ENCODE results near the gene ENDOU.

ENDOU gene

GRCh38 chr12:47707905-47708543 is 17.3 kb downstream of the ENDOU start:
- DNase-seq (ENCODE audit: low read depth) = no peak
- no peak overlapping the region for H3K4me3 ChIP-seq (ENCODE audit: low read depth, low read length)
- TF ChIP-seq CTCF (conservative IDR thresholded peaks at IDR 0.05; ENCODE audit: low read depth, low read length) = no peak

- no peak for DNase-seq (ENCODE audit: low read depth)
- TF ChIP-seq CTCF (conservative IDR thresholded peaks at IDR 0.05; ENCODE audit: low read depth, low read length) = no peak
- no peak overlapping the region for H3K4me3 ChIP-seq (ENCODE audit: low read depth, low read length)
Observed at GRCh38 chr12:47707355-47707754, 17.9 kb downstream of the ENDOU start.

GRCh38 chr12:47705566-47706425 is 19.5 kb downstream of the ENDOU start, which contains the start of gene RPAP3:
RPAP3 (minus strand) TSS chr12:47706030; CDS start chr12:47702840, 3,190 bp downstream.
- H3K4me3 ChIP-seq (ENCODE audit: low read depth, low read length) = peak within 1 kb of the TSS; percentile 87
- DNase-seq (ENCODE audit: low read depth) = peak; percentile 94
- peak; percentile 66 for TF ChIP-seq CTCF (conservative IDR thresholded peaks at IDR 0.05; ENCODE audit: low read depth, low read length)

- peak; percentile 26 for DNase-seq (ENCODE audit: low read depth)
- no peak for TF ChIP-seq CTCF (conservative IDR thresholded peaks at IDR 0.05; ENCODE audit: low read depth, low read length)
- H3K4me3 ChIP-seq (ENCODE audit: low read depth, low read length) = peak overlapping the region; percentile 87
Observed at GRCh38 chr12:47705229-47705565, 20.1 kb downstream of the ENDOU start.

GRCh38 chr12:47704719-47705118 is 20.6 kb downstream of the ENDOU start:
- TF ChIP-seq CTCF (conservative IDR thresholded peaks at IDR 0.05; ENCODE audit: low read depth, low read length) = no peak
- DNase-seq (ENCODE audit: low read depth) = no peak
- H3K4me3 ChIP-seq (ENCODE audit: low read depth, low read length) = peak overlapping the region; percentile 87

- H3K4me3 ChIP-seq (ENCODE audit: low read depth, low read length) = no peak overlapping the region
- TF ChIP-seq CTCF (conservative IDR thresholded peaks at IDR 0.05; ENCODE audit: low read depth, low read length) = no peak
- DNase-seq (ENCODE audit: low read depth) = no peak
Observed at GRCh38 chr12:47700263-47700662, 25.0 kb downstream of the ENDOU start.
